GM18907 (cell line): ENCODE measurements around the gene ASIC4.
A peak's percentile ranks its signal among the peaks of the same experiment; 100 is the strongest.

Experiments
- ATAC-seq: cut with Tn5 transposase; IDR thresholded peaks from one replicate; pipeline ENCODE4 v1.9.1; 2021; ENCODE audit warnings: mild to moderate bottlenecking, moderate library complexity; ENCODE audit not compliant: unreplicated experiment

ASIC4 gene

GRCh38 chr2:219497495-219498279 is 16.6 kb upstream of the ASIC4 start:
- peak; percentile 24 for ATAC-seq

- ATAC-seq: peak; percentile 95
These were observed 15.8 kb upstream of the ASIC4 start, which contains the start of gene GMPPA for GRCh38 chr2:219498280-219499057. Gene GMPPA (plus strand): TSS chr2:219498891. CDS start chr2:219499976, 1,085 bp downstream.

- ATAC-seq: no peak
These were observed 15.3 kb upstream of the ASIC4 start for GRCh38 chr2:219499058-219499307.

- ATAC-seq: no peak
These were observed 14.7 kb upstream of the ASIC4 start for GRCh38 chr2:219499555-219499954.

GRCh38 chr2:219500135-219500534 is 14.1 kb upstream of the ASIC4 start:
- ATAC-seq: no peak

GRCh38 chr2:219501849-219502248 is 12.4 kb upstream of the ASIC4 start:
- no peak for ATAC-seq

GRCh38 chr2:219502618-219503017 is 11.7 kb upstream of the ASIC4 start:
- ATAC-seq: no peak

GRCh38 chr2:219505585-219505984 is 8.7 kb upstream of the ASIC4 start:
- no peak for ATAC-seq

- no peak for ATAC-seq
These were observed 8.0 kb upstream of the ASIC4 start for GRCh38 chr2:219506153-219506801.

- ATAC-seq: no peak
These were observed 7.3 kb upstream of the ASIC4 start for GRCh38 chr2:219506802-219507526.

- ATAC-seq: no peak
These were observed 6.5 kb upstream of the ASIC4 start for GRCh38 chr2:219507581-219508443.

GRCh38 chr2:219508444-219508734 is 5.9 kb upstream of the ASIC4 start:
- ATAC-seq: no peak

- peak; percentile 16 for ATAC-seq
These were observed 5.1 kb upstream of the ASIC4 start for GRCh38 chr2:219508971-219509779.

GRCh38 chr2:219509780-219510511 is 4.3 kb upstream of the ASIC4 start:
- peak; percentile 60 for ATAC-seq

- no peak for ATAC-seq
These were observed 3.7 kb upstream of the ASIC4 start for GRCh38 chr2:219510512-219511135.

GRCh38 chr2:219511547-219512325 is 2.5 kb upstream of the ASIC4 start:
- ATAC-seq: no peak

GRCh38 chr2:219512524-219513216 is 1.6 kb upstream of the ASIC4 start:
- ATAC-seq: no peak
